HG02938 (cell line): ENCODE measurements around the gene COL6A6.

Experiments
- ATAC-seq: cut with Tn5 transposase; IDR thresholded peaks from one replicate; pipeline ENCODE4 v1.9.1; 2021; ENCODE audit warnings: mild to moderate bottlenecking, moderate library complexity; ENCODE audit not compliant: unreplicated experiment

The COL6A6 gene

GRCh38 chr3:130516645-130517512 is at the start of gene COL6A6:
TSS of gene COL6A6 (plus strand) at chr3:130517177. CDS start at chr3:130560365, 43,188 bp downstream.
- ATAC-seq, result no peak

GRCh38 chr3:130468311-130468710 is 48.7 kb upstream of the COL6A6 start:
- ATAC-seq, result no peak

- no peak for ATAC-seq
Observed at GRCh38 chr3:130470126-130470525, 46.9 kb upstream of the COL6A6 start.

- ATAC-seq, result no peak
Observed at GRCh38 chr3:130473416-130473815, 43.6 kb upstream of the COL6A6 start.

GRCh38 chr3:130480736-130481135 is 36.2 kb upstream of the COL6A6 start:
- no peak for ATAC-seq

- ATAC-seq, result no peak
Observed at GRCh38 chr3:130488288-130488687, 28.7 kb upstream of the COL6A6 start.

- no peak for ATAC-seq
Observed at GRCh38 chr3:130488769-130489450, 28.1 kb upstream of the COL6A6 start.

- ATAC-seq, result no peak
Observed at GRCh38 chr3:130490241-130490640, 26.7 kb upstream of the COL6A6 start.

GRCh38 chr3:130491431-130491830 is 25.5 kb upstream of the COL6A6 start:
- no peak for ATAC-seq

- no peak for ATAC-seq
Observed at GRCh38 chr3:130504701-130505100, 12.3 kb upstream of the COL6A6 start.

- ATAC-seq, result no peak
Observed at GRCh38 chr3:130506031-130506430, 10.9 kb upstream of the COL6A6 start.

GRCh38 chr3:130507746-130508145 is 9.2 kb upstream of the COL6A6 start:
- no peak for ATAC-seq

- ATAC-seq, result no peak
Observed at GRCh38 chr3:130509008-130509407, 8.0 kb upstream of the COL6A6 start.

GRCh38 chr3:130514681-130515080 is 2.3 kb upstream of the COL6A6 start:
- no peak for ATAC-seq

GRCh38 chr3:130515755-130516154 is 1.2 kb upstream of the COL6A6 start:
- no peak for ATAC-seq

GRCh38 chr3:130517602-130518001 is 625 bp downstream of the COL6A6 start:
- ATAC-seq, result no peak

GRCh38 chr3:130519754-130520153 is 2.8 kb downstream of the COL6A6 start:
- no peak for ATAC-seq

GRCh38 chr3:130522399-130522798 is 5.4 kb downstream of the COL6A6 start:
- no peak for ATAC-seq

- ATAC-seq, result no peak
Observed at GRCh38 chr3:130527426-130527825, 10.4 kb downstream of the COL6A6 start.

GRCh38 chr3:130528120-130528519 is 11.1 kb downstream of the COL6A6 start:
- no peak for ATAC-seq

- no peak for ATAC-seq
Observed at GRCh38 chr3:130529486-130530215, 12.7 kb downstream of the COL6A6 start.
